ENCODE results near the gene MEIS1. TPM values are rescaled to one million over a fixed set of nuclear protein-coding genes. Genes with fewer than 3 reads are reported as not detected.

Gene MEIS1
- total RNA-seq, 1 experiment from 2014 or later = 0.66 TPM

GRCh38 chr2:66433945-66434678 lies 813 bp upstream of the MEIS1 start:
- DNase-seq = peak; percentile 63
- Mint-ChIP-seq H3K27ac (no peak overlapping the region; a peak in 1 of 7 replicates), H3K4me3 (peak overlapping the region; percentile 73 to 94), H3K9me3 (peaks cover 0 to 5% of the 10 kb centered on the region in 2 experiments; a peak in 2 of 5 replicates), H3K27me3 (ENCODE audit: low read depth) (peaks cover 99% of the 10 kb centered on the region), H3K36me3 (ENCODE audit: insufficient read depth in 1 of 3, low read depth in 3 of 3) (no peaks in the 10 kb centered on the region; a peak in 1 of 7 replicates), H3K4me1 (peaks cover 32 to 64% of the 10 kb centered on the region in 2 experiments)
- H2BK15ac ChIP-seq (ENCODE audit: low read depth, low read length) = no peak overlapping the region
- H3K27ac ChIP-seq (ENCODE audit: insufficient read length, low read depth, low read length) = no peak overlapping the region
- H3K4me1 ChIP-seq (ENCODE audit: insufficient read depth, low read length) = no peaks in the 10 kb centered on the region
- H3K56ac ChIP-seq (ENCODE audit: insufficient read length, low read depth, low read length) = no peak overlapping the region
- H3K4ac ChIP-seq (ENCODE audit: low read depth, low read length) = no peak overlapping the region
- H4K91ac ChIP-seq (ENCODE audit: insufficient read length, low read depth, low read length) = no peak overlapping the region
- no peak overlapping the region for H2BK120ac ChIP-seq (ENCODE audit: low read depth, low read length, poor library complexity, severe bottlenecking)
- H3K9me3 ChIP-seq (ENCODE audit: control insufficient read depth, low read depth, low read length) = no peaks in the 10 kb centered on the region
- H2BK5ac ChIP-seq (ENCODE audit: insufficient read length, low read length) = no peak overlapping the region
- H2AFZ ChIP-seq (ENCODE audit: low read length) = no peak overlapping the region
- peaks cover 30% of the 10 kb centered on the region for H3K23me2 ChIP-seq (ENCODE audit: insufficient read length, low read depth, low read length, poor library complexity, severe bottlenecking)
- H3K27me3 ChIP-seq (ENCODE audit: insufficient read depth, low read length) = peaks cover 77% of the 10 kb centered on the region
- H3K23ac ChIP-seq (ENCODE audit: insufficient read length, low read depth, low read length) = no peak overlapping the region
- H2BK12ac ChIP-seq (ENCODE audit: insufficient read length, low read depth, low read length) = no peak overlapping the region
- no peak overlapping the region for H4K5ac ChIP-seq (ENCODE audit: insufficient read length, low read depth, low read length)
- no peak overlapping the region for H3T11ph ChIP-seq (ENCODE audit: low read length)
- H3K9ac ChIP-seq (ENCODE audit: extremely low read depth, insufficient read length, low read length) = peak overlapping the region; percentile 13
- H2AK5ac ChIP-seq (ENCODE audit: insufficient read length, low read length) = no peak overlapping the region
- H2BK20ac ChIP-seq (ENCODE audit: low read depth, low read length, poor library complexity, severe bottlenecking) = no peak overlapping the region
- no peaks in the 10 kb centered on the region for H3K79me1 ChIP-seq (ENCODE audit: insufficient read depth, low read depth, low read length, poor library complexity, severe bottlenecking)
- WGBS (ENCODE audit: extremely low coverage, insufficient read length, low lambda C conversion rate) = no CpG with 5 or more reads among the region's 61 CpGs
- H4K20me1 ChIP-seq (ENCODE audit: control insufficient read depth, insufficient read depth, insufficient read length) = no peaks in the 10 kb centered on the region
- H3K14ac ChIP-seq (ENCODE audit: insufficient read depth, low read length) = peak overlapping the region; percentile 11; the same call in 1 of the 2 replicates
- H4K8ac ChIP-seq (replicated peaks; ENCODE audit: insufficient read length, low read depth, low read length) = no peak overlapping the region
- H3K4me2 ChIP-seq (ENCODE audit: insufficient read depth, insufficient read length, low read length) = peak overlapping the region; percentile 80
- H3K18ac ChIP-seq (ENCODE audit: insufficient read length, low read depth, low read length) = no peak overlapping the region
- TF ChIP-seq, protein P1, sequence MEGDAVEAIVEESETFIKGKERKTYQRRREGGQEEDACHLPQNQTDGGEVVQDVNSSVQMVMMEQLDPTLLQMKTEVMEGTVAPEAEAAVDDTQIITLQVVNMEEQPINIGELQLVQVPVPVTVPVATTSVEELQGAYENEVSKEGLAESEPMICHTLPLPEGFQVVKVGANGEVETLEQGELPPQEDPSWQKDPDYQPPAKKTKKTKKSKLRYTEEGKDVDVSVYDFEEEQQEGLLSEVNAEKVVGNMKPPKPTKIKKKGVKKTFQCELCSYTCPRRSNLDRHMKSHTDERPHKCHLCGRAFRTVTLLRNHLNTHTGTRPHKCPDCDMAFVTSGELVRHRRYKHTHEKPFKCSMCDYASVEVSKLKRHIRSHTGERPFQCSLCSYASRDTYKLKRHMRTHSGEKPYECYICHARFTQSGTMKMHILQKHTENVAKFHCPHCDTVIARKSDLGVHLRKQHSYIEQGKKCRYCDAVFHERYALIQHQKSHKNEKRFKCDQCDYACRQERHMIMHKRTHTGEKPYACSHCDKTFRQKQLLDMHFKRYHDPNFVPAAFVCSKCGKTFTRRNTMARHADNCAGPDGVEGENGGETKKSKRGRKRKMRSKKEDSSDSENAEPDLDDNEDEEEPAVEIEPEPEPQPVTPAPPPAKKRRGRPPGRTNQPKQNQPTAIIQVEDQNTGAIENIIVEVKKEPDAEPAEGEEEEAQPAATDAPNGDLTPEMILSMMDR (conservative IDR thresholded peaks at IDR 0.05) = no peak
- no peaks in the 10 kb centered on the region for H3K79me2 ChIP-seq (ENCODE audit: insufficient read depth, low read length)

All from H9 (cell line).